ENCODE data around the gene NPL. TPM values are rescaled to one million over a fixed set of nuclear protein-coding genes. Genes with fewer than 3 reads are reported as not detected.

Gene NPL
- total RNA-seq, 1 experiment from 2014 or later = 2.4 TPM

DNA sequence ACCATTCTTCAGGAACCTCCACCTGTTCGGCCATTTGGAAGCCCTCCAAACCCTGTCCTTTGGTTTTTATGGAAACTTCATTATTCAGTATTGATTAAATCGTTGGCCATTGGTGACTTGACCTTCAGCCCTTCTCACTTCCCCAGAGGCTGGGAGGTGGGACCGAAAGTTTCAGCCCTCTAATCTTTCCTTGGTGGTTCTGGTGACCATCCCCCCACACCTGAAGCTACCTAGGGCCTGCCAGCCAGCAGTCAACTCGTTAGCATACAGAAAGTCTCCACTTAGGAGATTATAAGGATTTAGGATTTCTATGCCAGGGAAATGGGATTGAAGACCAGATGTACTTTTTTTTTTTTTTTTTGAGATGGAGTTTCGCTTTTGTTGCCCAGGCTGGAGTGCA, 56.3 kb downstream of the NPL start:
- Histone ChIP-seq H3K18ac (ENCODE audit: insufficient read length, low read depth, low read length) (no peak overlapping the region), H3K14ac (ENCODE audit: insufficient read depth, low read length) (no peak overlapping the region), H2BK12ac (ENCODE audit: insufficient read length, low read depth, low read length) (no peak overlapping the region), H4K5ac (ENCODE audit: insufficient read length, low read depth, low read length) (no peak overlapping the region), H3K79me1 (ENCODE audit: insufficient read depth, low read depth, low read length, poor library complexity, severe bottlenecking) (peaks cover 17% of the 10 kb centered on the region), H3T11ph (ENCODE audit: low read length) (no peak overlapping the region), H2BK15ac (ENCODE audit: low read depth, low read length) (no peak overlapping the region), H3K9me3 (ENCODE audit: control insufficient read depth, low read depth, low read length) (no peaks in the 10 kb centered on the region), H4K8ac (replicated peaks; ENCODE audit: insufficient read length, low read depth, low read length) (no peak overlapping the region), H3K4me1 (ENCODE audit: insufficient read depth, low read length) (no peaks in the 10 kb centered on the region; the same call in 1 of the 2 replicates), H4K91ac (ENCODE audit: insufficient read length, low read depth, low read length) (no peak overlapping the region), H3K4ac (ENCODE audit: low read depth, low read length) (no peak overlapping the region), H2AFZ (ENCODE audit: low read length) (no peak overlapping the region), H3K23ac (ENCODE audit: insufficient read length, low read depth, low read length) (no peak overlapping the region), H4K20me1 (ENCODE audit: control insufficient read depth, insufficient read depth, insufficient read length) (no peaks in the 10 kb centered on the region), H2BK5ac (ENCODE audit: insufficient read length, low read length) (no peak overlapping the region), H3K23me2 (ENCODE audit: insufficient read length, low read depth, low read length, poor library complexity, severe bottlenecking) (no peaks in the 10 kb centered on the region), H3K27me3 (ENCODE audit: insufficient read depth, low read length) (no peaks in the 10 kb centered on the region), H3K4me2 (ENCODE audit: insufficient read depth, insufficient read length, low read length) (no peak overlapping the region), H3K27ac (ENCODE audit: insufficient read length, low read depth, low read length) (no peak overlapping the region), H2BK20ac (ENCODE audit: low read depth, low read length, poor library complexity, severe bottlenecking) (no peak overlapping the region), H2AK5ac (ENCODE audit: insufficient read length, low read length) (no peak overlapping the region), H2BK120ac (ENCODE audit: low read depth, low read length, poor library complexity, severe bottlenecking) (no peak overlapping the region), H3K79me2 (ENCODE audit: insufficient read depth, low read length) (peaks cover 59% of the 10 kb centered on the region), H3K56ac (ENCODE audit: insufficient read length, low read depth, low read length) (no peak overlapping the region), H3K9ac (ENCODE audit: extremely low read depth, insufficient read length, low read length) (no peak overlapping the region)
- Mint-ChIP-seq H3K4me3 (peak overlapping the region in 1 of 2 experiments; percentile 14; a peak in 1 of 5 replicates), H3K27me3 (ENCODE audit: low read depth) (no peaks in the 10 kb centered on the region; the same call in 1 of the 2 replicates), H3K4me1 (peaks cover 33 to 57% of the 10 kb centered on the region in 2 experiments), H3K27ac (peak overlapping the region in 2 of 3 experiments; percentile 34 to 57; a peak in 2 of 7 replicates), H3K36me3 (ENCODE audit: insufficient read depth in 1 of 3, low read depth in 3 of 3) (peaks cover 73 to 97% (median 93%) of the 10 kb centered on the region in 3 experiments; a peak in 6 of 7 replicates), H3K9me3 (no peaks in the 10 kb centered on the region)
- no peak for DNase-seq
- TF ChIP-seq, protein P1, sequence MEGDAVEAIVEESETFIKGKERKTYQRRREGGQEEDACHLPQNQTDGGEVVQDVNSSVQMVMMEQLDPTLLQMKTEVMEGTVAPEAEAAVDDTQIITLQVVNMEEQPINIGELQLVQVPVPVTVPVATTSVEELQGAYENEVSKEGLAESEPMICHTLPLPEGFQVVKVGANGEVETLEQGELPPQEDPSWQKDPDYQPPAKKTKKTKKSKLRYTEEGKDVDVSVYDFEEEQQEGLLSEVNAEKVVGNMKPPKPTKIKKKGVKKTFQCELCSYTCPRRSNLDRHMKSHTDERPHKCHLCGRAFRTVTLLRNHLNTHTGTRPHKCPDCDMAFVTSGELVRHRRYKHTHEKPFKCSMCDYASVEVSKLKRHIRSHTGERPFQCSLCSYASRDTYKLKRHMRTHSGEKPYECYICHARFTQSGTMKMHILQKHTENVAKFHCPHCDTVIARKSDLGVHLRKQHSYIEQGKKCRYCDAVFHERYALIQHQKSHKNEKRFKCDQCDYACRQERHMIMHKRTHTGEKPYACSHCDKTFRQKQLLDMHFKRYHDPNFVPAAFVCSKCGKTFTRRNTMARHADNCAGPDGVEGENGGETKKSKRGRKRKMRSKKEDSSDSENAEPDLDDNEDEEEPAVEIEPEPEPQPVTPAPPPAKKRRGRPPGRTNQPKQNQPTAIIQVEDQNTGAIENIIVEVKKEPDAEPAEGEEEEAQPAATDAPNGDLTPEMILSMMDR (conservative IDR thresholded peaks at IDR 0.05) = no peak
- no CpG with 5 or more reads among the region's 5 CpGs for WGBS (ENCODE audit: extremely low coverage, insufficient read length, low lambda C conversion rate)
